ENCODE results near the gene NUP188. TPM values are rescaled to one million over a fixed set of nuclear protein-coding genes. Genes with fewer than 3 reads are reported as not detected.
A peak's percentile ranks its signal among the peaks of the same experiment; 100 is the strongest.

Gene NUP188
- total RNA-seq, 1 donor from 2014 or later, result 37.6 TPM

DNA sequence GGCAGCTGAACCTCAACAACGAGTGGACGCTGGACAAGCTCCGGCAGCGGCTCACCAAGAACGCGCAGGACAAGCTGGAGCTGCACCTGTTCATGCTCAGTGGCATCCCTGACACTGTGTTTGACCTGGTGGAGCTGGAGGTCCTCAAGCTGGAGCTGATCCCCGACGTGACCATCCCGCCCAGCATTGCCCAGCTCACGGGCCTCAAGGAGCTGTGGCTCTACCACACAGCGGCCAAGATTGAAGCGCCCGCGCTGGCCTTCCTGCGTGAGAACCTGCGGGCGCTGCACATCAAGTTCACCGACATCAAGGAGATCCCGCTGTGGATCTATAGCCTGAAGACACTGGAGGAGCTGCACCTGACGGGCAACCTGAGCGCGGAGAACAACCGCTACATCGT lies 39.1 kb upstream of the NUP188 start:
- no peak for DNase-seq (ENCODE audit: low read depth)
- H3K4me3 ChIP-seq (ENCODE audit: low read depth, low read length), result no peak overlapping the region
- TF ChIP-seq, protein P1, sequence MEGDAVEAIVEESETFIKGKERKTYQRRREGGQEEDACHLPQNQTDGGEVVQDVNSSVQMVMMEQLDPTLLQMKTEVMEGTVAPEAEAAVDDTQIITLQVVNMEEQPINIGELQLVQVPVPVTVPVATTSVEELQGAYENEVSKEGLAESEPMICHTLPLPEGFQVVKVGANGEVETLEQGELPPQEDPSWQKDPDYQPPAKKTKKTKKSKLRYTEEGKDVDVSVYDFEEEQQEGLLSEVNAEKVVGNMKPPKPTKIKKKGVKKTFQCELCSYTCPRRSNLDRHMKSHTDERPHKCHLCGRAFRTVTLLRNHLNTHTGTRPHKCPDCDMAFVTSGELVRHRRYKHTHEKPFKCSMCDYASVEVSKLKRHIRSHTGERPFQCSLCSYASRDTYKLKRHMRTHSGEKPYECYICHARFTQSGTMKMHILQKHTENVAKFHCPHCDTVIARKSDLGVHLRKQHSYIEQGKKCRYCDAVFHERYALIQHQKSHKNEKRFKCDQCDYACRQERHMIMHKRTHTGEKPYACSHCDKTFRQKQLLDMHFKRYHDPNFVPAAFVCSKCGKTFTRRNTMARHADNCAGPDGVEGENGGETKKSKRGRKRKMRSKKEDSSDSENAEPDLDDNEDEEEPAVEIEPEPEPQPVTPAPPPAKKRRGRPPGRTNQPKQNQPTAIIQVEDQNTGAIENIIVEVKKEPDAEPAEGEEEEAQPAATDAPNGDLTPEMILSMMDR (conservative IDR thresholded peaks at IDR 0.05; ENCODE audit: low read depth, low read length), result no peak

DNA sequence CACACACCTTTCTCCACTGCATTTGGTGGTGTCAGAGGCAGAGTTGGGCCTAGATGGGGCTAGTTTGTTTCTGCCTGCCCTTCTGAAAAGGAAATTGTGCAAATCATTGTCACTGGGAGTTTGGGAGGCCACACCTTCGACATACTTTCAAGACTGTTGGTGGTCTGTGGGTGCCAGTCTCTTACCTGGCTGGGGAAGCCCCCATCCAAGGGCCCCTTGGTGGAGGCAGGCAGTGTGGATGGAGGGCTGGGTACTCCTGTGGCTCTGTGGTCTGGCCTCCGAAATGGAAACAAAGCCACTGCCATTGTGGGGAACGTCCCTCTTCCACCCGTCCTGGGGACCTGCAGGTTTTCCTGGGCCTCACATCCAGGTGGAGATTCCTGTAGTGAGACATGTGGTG lies 37.6 kb upstream of the NUP188 start:
- TF ChIP-seq, protein P1 (conservative IDR thresholded peaks at IDR 0.05; ENCODE audit: low read depth, low read length), result no peak
- H3K4me3 ChIP-seq (ENCODE audit: low read depth, low read length), result no peak overlapping the region

DNA sequence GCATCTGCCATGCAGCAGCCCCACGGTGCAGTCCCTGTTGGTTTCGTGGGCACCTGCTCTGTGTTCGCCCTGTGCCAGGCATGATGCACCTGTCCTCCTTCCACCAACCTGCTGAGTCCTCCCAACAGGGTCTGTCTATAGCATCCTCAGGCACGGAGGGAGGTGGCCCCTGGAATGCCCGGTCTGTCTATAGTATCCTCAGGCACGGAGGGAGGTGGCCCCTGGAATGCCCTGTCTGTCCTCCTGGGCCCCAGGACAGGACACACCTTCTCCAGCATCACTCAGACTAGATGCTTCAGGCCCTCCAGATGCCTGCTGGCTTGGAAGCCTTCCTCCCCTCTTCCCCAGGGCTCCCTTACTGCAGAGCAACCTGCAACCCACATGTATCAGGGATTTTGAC lies 36.6 kb upstream of the NUP188 start:
- no peak overlapping the region for H3K4me3 ChIP-seq (ENCODE audit: low read depth, low read length)
- no peak for DNase-seq (ENCODE audit: low read depth)
- TF ChIP-seq, protein P1 (conservative IDR thresholded peaks at IDR 0.05; ENCODE audit: low read depth, low read length), result no peak

More for the DNA sequence above, 37.6 kb upstream of the NUP188 start:
- no peak for DNase-seq (ENCODE audit: low read depth)

DNA sequence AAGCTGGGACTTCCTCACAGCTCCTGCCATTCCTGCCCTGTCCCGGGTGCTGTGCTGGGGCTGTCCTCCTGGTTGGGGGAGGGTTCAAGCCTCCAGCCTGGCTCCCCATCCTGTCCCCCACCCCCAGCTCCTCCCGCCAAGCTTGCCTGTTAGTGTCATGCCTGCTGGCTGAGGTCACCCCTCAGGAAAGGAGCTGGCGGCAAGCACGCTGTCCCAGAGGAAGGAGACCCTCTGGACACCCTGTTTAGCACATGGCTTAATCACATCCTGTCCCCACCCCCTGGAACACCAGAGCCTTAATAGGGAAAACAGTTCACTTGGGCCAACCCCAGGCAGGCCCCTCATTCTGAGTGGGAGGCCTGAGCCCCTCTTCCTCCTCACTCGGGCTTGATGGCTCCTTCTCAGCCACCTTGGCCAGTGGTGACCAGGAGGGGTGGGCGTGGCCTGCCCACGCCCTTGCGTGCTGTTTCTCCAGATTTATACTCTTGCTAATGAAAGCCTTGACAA lies 35.9 kb upstream of the NUP188 start:
- no peak overlapping the region for H3K4me3 ChIP-seq (ENCODE audit: low read depth, low read length)
- TF ChIP-seq, protein P1 (conservative IDR thresholded peaks at IDR 0.05; ENCODE audit: low read depth, low read length), result no peak
- no peak for DNase-seq (ENCODE audit: low read depth)

DNA sequence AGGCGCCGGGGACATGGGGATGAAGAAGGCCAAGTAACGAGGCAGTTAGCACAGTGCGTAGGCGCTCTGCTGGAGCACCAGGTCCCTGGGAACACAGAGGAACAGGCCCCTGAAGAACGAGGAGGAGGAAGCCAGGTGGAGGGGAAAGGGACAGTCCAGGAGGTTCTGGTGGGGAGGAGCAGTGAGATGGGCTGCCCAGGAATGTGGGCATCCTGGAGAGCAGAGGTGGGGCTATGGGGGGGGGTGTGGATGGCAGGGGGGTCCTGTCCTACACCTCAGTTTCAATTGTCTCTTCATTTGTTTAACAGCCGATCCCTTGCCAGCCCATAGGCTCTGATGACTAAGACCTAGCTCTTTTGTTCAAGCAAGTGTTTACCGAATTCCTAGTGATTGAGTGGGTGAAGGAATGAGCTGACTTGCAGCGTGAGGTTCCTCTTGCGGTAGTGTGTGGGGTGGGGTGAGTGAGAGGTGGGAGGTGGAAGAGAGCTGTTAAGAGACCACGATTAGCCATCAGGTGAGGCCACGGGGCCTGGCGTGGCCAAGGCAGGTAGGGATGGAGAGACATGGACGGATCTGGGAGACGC lies 35.1 kb upstream of the NUP188 start:
- DNase-seq (ENCODE audit: low read depth), result peak; percentile 63
- H3K4me3 ChIP-seq (ENCODE audit: low read depth, low read length), result no peak overlapping the region

DNA sequence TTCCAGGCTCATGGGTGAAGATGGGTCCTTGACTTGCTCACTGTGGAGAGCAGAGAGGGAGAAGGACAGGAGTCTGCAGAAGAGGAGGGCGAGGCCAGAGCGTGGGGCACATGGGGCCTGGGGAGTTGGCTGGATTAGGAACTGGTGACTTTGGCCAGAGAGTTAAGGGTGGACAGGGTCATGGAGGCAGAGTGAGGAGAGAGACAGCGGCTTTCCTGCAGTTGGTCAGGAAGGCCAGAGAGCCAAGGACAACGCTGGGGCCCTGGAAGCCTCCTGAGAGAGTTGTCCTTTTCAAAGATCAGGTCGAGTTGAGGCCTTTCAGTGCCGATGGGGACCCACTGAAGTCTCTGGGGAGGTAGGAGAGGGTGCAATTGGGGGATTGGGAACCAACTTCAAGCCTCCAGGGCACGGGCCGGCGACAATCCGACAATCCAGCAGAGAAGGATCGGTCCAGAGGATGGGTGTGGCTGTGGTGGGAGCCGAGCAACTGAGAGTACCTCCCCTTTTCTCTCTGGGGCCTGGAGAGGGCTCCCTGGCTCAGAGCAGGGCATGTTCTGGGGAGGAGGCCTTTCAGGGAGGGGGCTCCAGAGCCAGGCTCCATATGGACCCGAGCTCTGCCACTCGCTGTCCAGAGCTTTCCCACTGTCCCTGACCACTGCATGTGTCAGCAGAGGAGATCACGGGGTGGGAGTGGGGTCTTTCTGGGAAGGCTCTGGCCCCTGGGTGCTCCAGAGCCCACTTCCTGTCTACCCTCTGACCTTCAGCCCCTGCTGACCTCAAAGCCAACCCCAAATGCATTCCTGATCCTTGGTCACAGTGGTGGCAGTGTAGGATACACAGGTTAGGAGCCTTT lies 34.2 kb upstream of the NUP188 start:
- TF ChIP-seq, protein P1 (conservative IDR thresholded peaks at IDR 0.05; ENCODE audit: low read depth, low read length), result no peak
- H3K4me3 ChIP-seq (ENCODE audit: low read depth, low read length), result no peak overlapping the region
- no peak for DNase-seq (ENCODE audit: low read depth)

More for the DNA sequence above, 35.1 kb upstream of the NUP188 start:
- TF ChIP-seq, protein P1 (conservative IDR thresholded peaks at IDR 0.05; ENCODE audit: low read depth, low read length), result no peak

Measured in epithelial cell of proximal tubule (primary cell).